HT1080 (cell line): ENCODE results near the gene IQGAP2. TPM values are rescaled to one million over a fixed set of nuclear protein-coding genes. Genes with fewer than 3 reads are reported as not detected.

Source experiments
- DNase-seq: peaks from one replicate; pipeline ENCODE4 v3.0.0-alpha.2; 2015; ENCODE audit warnings: low read depth
- total RNA-seq: library from RNA; depleted of rRNA; stranded (reverse); fragments of >200 nt; shearing (Covaris generic); gene quantifications from 2 replicates; pipeline ENCODE4 v1.2.3, GENCODE V29; 2014

Gene IQGAP2
- total RNA-seq, 1 experiment from 2014 or later, result 0.16 TPM

DNA sequence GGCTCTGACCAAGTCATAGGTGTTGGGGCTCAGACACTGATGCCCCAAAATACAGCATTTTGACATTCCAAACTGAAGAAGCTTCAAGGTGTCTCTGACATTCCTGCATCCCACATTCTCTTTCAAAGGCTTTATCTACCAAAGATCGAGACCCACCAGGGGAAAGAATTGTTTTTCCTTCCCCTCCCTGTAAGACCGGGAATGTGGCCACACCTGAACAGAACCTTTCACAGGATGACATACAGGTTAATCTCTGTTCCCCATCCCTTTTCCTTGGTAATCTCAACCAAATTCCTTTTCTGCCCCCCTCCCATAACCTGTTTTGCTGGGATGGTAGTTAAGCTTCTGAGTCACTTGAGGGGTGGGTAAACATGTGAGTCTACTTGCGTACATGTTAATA is 72.3 kb downstream of the IQGAP2 start:
- DNase-seq, result no peak

DNA sequence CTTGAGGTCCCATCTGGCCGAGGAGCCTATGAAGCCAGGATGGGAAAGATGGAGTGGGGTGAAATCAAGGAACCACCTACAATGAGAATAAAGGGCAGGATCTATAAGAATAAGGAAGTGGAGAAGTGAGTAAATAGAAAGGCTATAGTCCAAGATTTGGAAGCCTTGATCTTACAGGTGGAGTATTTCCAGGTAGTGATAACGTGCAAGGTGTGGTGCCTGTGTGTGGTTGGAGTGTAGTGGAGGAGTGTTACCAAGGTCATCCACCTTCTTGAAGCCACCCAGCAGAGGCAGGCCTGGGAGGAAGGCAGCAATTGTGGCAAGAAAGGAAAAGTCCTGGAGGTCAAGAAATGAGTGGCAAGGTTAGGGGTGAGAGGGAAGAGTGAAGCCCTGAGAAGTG is 72.9 kb downstream of the IQGAP2 start:
- DNase-seq, result no peak

DNA sequence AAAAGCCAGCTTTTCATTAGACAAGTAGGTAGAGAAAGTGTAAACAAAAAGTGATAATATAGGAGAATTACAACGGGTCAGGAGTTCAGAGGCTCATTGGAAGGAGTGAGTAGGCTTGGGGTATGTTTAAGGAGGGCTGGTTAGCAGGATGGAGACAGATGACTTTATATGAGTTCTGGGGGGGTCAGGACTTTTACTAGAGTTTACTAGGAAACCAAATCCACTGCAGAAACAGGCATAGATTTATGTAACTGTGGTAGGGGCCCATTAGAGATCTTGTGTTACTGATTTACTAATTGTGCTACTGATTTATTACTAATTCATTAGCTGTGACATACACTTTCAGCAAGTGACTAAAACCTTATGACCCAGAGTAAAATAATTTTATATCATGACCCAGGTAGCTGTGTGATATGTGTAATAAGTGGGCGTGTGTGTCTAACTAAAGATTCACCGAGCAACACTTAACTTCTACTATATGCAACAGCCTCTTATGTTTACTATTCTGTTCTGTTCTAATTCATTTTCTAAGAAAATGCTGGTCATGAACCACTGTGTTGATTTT is 73.5 kb downstream of the IQGAP2 start:
- DNase-seq, result no peak

DNA sequence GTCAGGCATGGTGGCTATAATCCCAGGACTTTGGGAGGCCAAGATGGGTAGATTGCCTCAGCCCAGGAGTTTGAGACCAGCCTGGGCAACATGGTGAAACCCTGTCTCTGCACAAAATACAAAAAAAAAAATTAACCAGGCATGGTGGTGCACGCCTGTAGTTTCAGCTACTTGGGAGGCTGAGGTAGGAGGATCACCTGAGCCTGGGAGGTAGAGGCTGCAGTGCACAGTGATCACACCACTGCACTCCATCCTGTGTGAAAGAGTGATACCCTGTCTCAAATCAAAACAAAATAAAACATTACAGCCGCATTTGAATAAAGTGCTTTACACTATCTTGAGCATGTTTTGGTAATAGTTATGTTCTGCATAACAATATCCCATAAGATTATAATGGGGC is 74.0 kb downstream of the IQGAP2 start:
- no peak for DNase-seq

DNA sequence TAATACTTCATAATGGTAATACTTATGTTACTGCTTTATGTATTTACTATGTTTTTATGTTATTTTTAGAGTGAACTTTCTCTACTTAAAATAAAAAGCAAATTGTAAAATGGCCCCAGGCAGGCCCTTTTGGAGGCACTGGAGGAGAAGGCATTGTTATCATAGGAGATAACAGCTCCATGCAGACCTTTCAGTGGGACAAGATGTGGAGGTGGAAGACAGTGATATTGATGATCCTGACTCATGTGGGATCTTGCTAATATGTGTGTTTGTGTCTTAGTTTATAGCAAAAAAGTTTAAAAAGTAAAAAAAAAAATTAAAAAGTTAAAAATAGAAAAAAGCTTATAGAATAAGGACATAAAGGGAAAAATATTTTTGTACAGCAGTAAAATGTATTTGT is 74.5 kb downstream of the IQGAP2 start:
- no peak for DNase-seq

DNA sequence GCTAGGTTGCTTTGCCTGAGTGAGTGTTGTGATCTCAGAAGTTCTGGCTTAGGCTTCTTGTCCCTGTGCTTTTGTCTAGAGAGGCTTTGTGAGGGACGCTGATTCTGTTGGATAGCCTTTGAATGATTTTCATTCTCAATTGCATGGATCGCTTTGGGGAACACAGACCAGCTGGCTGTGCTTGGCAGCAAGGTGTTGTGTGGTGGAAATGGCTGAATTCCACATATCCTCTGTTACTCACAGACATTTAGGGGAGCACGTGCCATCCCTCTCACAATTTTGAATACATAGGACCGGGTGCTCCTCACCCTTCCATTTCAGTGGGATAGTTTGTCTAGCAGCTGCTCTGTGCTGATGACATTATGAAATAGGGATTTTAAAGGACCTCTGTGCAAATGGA is 76.2 kb downstream of the IQGAP2 start:
- DNase-seq, result no peak

DNA sequence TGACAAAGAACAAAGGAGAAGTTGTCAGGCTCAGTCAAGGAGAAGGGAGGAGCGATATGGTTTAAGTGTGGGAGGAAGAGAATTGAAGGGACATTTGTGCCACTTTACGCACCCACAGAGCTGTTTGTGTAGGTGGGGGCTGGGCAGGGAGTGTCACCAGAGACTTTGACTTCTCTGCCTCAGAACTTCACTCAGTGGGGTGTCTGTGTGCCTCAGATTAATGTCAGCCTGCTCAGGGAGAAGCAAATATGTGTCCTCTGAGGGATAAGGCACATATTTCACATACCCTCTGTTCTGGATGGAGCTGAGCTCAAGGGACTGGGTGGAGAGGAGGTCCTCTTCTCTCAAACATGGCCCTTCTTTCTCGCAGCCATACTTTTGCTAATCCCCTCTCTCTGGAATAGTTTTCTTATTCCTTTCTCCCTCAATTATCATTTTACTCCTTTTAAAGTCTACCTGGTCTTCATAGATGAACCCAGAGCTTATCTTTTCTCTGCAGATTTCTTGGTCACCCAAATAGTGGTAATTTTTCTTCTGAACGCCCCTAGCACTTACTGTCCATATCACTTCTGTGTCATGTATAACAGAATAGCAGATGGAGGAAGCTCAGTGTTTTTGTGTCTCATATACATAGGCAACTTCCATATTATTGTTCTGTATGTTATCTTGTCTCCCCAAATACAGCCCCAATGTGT is 77.0 kb downstream of the IQGAP2 start:
- no peak for DNase-seq

DNA sequence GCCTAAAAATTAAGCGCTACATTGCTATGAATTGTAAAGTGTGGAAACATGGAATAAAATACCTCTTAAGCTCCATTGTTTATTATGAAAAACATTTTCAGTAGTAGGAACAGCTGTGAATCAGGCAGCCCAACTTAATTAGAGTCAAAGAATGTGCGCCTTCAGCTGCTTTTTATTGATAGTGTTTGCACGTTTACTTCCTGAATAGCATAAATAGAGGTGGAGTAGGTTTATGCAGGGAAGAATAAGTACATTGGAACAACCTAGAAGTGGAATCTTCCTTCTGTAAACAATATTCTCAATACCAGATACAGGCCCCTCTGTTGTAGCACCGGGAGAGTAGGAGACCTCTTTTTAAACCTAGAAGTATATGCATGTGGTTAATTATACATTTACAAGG is 79.9 kb downstream of the IQGAP2 start:
- no peak for DNase-seq

DNA sequence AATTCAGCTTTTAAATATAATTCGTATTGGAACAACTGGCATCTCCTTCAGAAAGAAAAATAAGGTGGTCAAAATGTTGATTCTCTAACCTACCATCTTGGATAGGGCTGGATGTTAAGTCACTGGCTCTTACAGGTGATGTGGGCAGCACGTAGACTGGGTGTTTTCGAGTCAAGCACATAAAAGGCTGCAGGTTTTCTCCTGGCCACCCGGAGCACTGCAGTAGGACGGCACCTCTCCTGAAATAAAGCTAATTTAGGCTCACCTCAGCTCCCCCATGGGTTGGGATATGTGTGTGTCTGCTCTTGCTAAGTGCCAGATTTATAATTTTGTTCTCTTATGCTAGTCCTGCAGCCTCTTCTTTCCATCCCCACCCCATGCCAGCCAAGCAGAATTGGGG is 80.3 kb downstream of the IQGAP2 start:
- no peak for DNase-seq

DNA sequence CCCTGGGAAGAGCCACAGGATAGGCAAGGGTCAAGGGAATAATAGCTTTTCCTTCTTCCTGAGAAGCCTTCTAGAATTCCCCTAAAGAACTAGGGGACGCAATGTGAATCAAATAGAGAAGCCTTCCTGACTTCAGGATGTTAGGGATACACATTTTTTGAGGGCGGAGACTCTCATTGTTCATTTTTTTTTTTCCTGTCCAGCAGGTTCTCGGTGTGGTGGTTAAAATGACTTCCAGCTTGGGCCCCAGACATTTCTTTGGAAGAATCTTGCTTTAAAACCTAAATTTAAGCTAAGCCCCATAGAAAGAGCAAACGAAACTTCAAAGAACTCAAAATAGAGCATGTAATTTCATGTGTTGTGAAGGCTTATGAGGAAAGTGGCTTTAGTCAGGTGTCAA is 80.8 kb downstream of the IQGAP2 start:
- DNase-seq, result no peak

DNA sequence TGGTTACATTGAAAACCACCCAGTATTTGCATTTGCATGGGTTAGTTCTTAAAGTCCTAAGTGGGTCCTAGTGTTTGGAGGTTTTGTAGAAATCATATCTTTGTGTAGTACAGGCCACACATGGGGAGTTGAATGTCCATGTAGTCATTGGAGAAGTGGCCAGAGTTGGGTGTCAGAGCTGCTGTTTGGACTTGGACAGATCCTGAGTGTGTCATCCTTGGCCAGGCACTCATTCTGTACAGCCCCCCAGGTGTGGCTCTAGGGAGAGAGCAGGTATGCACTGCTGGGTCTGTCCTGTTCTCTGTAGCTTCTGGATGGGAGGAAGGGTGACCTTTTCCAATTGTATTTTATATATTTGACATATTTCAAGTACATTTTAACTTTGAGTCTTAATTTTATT is 82.4 kb downstream of the IQGAP2 start:
- no peak for DNase-seq

DNA sequence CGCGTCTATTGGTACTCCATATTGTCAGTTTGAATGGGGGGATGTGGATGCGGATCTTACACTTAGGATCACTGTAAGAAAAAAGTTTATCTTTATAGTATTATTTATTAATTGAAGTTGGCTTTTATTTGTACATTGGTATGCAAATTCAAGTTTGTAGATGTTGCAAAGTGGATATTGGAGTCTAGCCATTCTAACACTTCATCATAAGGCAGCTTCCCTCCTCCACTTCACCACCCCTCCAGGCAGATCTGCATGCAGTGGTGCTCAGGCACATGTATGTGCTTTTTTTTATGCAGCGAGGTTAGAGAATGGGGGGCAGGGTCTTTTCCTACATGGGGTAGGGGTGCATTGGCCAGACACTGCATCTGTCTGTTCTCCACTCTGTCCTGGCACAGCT is 84.3 kb downstream of the IQGAP2 start:
- no peak for DNase-seq

DNA sequence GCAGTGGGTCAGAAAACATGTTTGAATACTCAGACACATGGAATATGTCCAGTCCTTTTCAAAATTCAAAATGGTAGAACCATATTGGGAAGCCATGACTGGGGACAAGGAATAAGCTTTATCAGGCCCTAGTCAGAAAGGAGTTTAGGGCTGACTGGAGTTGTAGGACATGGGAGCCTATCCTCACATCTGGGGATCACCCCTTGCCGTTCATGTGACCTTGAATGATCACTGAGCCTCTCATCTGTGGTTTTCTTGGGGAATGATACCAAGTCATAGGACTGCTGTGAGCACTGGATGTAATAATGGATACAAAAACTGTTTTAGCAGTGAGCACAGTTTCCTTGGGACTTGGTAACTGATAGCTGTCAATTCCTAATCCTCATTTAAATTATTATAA is 84.7 kb downstream of the IQGAP2 start:
- DNase-seq, result no peak

DNA sequence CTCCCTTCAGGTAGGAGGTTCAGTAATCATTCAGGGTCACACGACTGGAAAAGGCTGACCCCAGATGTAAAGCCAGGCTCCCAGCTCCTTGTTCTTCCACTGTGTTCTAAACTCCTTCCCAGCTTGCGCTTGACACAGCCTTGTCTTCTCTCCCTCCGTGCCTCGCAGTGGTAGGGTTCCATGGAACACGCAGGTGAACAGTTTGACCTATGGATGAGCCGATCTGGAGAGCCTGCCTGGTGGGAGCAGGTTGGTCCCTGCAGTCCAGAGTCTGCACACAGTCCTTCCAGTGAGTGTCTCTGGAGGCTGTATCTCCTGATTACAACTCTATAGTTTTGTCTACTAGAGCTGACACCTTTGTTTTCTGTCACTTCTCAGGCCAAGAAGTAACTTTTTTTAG is 85.9 kb downstream of the IQGAP2 start:
- no peak for DNase-seq

DNA sequence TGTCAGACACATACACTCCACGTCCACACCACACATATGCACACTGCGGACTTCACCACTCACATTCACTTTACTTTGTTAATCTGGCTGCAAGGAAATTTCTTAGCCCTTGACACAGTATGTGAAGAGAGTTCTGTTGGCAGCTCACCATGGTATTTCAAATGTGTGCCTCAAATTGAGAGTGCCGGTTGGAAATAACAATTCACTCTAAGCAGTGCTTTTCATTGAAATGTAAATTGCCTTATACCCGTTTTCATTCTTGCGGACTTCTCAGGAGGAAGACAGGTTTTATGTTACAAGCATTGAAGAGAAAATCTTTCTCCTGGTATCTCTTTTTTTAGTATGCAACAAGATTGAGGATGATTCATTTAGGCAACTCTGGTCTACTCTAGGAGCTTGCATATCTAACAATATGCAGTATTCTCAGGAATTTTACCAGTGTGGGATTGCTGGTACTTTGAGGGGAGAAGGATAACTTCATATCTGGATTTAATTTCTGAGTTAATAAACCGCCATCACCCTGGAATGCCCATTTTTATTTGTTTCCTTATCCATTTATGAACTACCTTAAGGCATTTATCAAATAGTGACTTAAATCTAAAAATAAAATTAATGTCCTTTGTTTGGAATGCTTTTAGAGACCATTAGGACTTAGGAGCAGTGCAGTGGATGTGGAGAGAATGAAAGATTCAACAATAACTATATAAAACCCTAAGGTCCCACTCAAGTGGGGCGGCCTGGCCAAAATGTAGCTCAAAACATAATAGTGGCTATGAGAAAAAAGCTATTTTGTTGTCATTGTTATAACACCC is 87.0 kb downstream of the IQGAP2 start:
- no peak for DNase-seq

DNA sequence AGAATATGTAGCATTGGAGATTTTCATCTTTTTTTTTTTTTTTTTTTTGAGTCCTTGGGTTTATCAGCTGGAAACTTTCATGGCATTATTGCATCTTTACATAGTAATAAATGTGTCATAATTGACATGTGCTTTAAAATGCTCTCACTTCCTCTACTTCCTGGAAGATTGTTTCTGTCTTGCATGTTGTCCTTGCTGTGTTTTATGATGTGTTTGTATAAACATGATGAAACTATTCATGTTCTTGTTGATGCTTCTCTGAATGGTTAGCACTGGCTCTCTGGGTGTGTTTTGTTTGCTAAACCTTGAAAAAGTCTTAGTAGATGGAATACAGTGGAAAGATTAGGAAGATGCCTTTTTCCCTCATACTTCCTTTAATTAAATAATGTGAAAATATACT is 87.9 kb downstream of the IQGAP2 start:
- DNase-seq, result no peak

DNA sequence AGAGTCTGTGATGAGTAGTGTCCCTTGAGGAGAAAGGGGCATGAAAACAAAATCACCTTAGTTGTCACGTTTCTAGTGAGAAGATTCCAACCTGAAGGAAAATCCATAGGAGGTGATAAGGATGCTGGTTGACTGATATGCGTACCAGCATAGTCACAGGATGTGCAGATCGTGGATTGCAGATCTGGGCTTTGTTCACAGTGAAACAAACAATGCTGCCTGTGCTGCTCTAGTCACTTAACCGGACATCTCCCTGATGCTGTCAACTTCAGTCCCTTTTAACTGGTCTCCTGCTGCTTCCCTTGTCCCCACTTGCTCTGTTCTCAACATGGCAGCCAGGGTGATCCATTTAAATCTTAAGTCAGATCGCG is 89.7 kb downstream of the IQGAP2 start:
- DNase-seq, result no peak

DNA sequence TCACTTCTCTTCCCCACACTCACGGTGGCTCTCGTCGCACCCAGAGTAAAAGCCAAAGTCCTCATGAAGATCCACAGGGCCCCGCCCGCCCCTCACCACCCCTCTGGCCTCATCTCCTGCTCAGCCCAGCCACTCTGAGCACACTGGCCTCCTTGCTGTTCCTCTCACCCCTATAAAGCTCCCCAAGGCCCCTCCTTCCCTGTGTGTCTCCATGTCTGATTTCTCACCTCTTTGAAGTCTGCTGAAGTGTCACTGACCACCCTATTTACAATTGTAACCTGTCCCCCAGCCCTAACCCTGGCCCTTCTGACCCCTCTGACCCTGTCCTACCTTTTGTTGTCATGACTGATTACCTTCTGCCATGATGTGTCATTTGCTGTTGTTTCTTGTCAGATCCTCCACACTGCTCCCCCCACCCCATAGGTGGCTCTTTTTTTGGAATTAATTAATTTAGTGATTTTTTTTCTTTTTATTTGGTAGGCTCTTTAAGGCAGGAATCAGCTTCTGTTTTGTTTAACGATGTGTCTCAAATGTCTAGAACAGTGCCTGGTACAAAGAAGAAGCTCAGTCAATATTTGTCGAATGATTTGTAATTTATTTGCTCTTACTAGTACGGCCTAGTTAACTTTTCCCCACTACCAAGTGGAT is 90.2 kb downstream of the IQGAP2 start:
- no peak for DNase-seq

DNA sequence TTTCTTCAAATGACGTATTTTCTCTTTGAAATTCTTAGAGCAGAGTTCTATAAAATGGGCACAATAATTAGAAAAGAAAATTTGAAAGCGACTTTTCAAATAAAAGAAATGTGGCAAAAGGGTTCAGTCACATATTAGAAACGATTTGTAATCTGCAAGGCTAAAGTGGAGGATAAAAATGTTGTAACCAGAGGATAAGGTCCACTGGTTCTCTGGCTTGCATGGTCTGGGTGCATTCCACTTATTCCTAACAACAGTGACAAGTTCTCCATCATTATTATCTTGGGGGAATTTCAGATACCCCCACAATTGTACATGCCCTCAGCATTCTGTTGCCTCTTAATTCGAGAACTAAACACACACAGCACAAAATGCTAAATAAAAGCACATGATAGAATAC is 91.1 kb downstream of the IQGAP2 start:
- no peak for DNase-seq

DNA sequence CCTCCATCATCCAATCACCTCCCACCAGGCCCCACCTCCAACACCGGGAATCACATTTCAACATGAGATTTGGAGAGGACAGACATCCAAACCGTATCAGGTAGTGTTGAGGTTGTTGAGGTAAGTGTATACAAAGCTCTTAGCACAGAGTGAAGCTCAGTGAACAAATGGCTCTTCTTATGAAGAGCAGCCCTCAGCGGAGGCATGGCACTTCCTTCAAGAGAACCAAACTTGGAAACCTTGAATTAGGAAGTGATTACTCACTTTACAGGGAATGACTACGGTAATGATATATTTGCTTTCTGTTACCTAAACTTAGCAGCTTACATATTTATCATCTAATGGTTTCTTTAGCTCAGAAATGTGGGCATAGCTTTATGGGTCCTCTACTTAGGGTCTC is 92.8 kb downstream of the IQGAP2 start:
- no peak for DNase-seq

DNA sequence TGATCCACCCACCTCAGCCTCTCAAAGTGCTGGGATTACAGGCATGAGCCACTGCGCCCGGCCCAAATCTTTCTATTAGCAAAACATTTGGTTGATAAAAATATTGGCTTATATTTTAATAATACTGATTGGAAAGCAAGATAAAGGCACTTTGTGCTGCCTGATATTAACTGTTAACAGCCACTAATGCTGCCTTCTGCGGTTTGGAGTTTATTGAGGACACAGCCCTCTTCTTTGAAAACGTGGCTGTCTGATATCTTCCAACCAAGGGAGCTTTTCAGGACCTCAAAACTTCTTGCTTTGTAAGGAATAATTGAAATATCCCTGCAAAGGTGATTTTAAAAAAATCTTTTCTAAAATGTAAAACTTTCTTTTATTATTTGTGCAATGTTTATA is 94.0 kb downstream of the IQGAP2 start:
- DNase-seq, result no peak

DNA sequence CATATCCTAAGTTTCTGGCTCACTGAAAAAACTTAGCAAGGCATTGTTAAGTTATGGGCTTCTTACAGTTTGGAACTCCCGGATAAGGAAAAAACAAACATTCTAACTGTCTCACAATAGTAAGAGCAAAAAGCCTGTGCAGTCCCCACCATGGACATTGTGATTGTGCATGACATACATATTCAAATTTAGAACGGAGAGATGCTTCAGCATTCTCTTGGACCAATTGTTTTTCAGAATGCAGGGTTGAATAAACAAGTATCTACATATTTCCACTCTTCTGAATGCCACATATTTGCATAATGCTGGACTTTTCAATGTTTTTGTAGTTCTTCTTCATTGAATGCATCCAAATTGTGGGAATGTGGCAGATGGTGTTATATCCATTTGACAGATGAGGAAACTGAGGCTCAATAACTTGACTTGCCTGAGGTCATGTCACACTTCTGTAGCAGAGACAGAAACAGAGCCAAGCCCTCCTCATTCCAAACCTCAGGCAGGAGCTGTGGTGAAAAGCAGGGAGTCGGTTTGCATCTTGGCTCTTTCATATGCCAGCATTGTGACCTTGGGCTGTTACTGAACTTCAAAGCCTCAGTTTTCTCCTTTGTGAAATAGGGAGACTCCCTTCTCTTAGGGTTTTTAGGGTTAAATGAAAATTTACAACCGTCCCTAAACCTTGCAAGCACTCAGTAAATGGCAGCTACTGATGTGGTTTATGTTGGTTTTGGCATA is 95.1 kb downstream of the IQGAP2 start:
- no peak for DNase-seq
